HCT116 (cell line): ENCODE results near the gene PCBP3. TPM values are rescaled to one million over a fixed set of nuclear protein-coding genes. Genes with fewer than 3 reads are reported as not detected.

Experiments
- ATAC-seq: fragments of 200-7000 bp; cut with Tn5 transposase; 2 replicates; pipeline ENCODE4 v1.9.1; 2020; ENCODE audit warnings: mild to moderate bottlenecking, moderate library complexity
- BruUV-seq: library from RNA; stranded (reverse); fragments of 400-500 nt; replicated peaks from 2 replicates; lab custom pipeline; 2021; lab: Mats Ljungman, UMichigan
- CTCF ChIA-PET: fragments of 300-600 bp; sonication (Branson Sonifier 250); formaldehyde crosslinking; loops from one replicate; lab custom pipeline; 2021; ENCODE audit warnings: antibody characterized with exemption; lab: Charles Lee
- POLR2A ChIA-PET: fragments of 300-600, 350-600 bp; sonication (Branson Sonifier 250); formaldehyde crosslinking; loops from one replicate; lab custom pipeline; 2021; ENCODE audit warnings: antibody characterized with exemption; lab: Charles Lee
- RAD21 ChIA-PET, 2 experiments: fragments of 300-600 bp; sonication (Branson Sonifier 250); formaldehyde crosslinking; loops; one replicate each; lab custom pipeline; 2023; ENCODE audit warnings: low total read pairs in 2 of 2; ENCODE audit not compliant: uncharacterized antibody in 2 of 2, unreplicated experiment in 2 of 2, low non-redundant PET in 1 of 2; lab: Charles Lee
- DNase-seq: peaks from one replicate; pipeline ENCODE4 v3.0.0-alpha.2; 2010; ENCODE audit warnings: low read depth, low spot score
- H2AFZ ChIP-seq: fragments of 200-600 bp; shearing (Covaris generic), sonication (generic); 2 replicates; pipeline ENCODE4 v1.6.1; 2017; ENCODE audit warnings: low read depth, mixed run types, mixed read lengths, antibody characterized with exemption, low read length; ENCODE audit not compliant: poor library complexity, severe bottlenecking
- H3K27ac ChIP-seq: 2 replicates; pipeline ENCODE4 v1.5.1; 2012; ENCODE audit warnings: low read depth, low read length
- H3K27me3 ChIP-seq: fragments of 200-600 bp; sonication (generic); 2 replicates; pipeline ENCODE4 v1.6.1; 2016; ENCODE audit warnings: mixed run types, low read length, mixed read lengths; ENCODE audit not compliant: insufficient read depth
- H3K36me3 ChIP-seq, 2 experiments: fragments of 200-500 bp in 1 of 2; fragments of 200-600 bp in 1 of 2; sonication (Bioruptor generic) in 1 of 2; sonication (generic) in 1 of 2; 2 replicates each; pipeline versions ENCODE4 v1.5.1 to v1.6.1; 2014 to 2016; ENCODE audit warnings: low read length in 2 of 2, inconsistent platforms in 1 of 2, mixed read lengths in 1 of 2, mixed run types in 1 of 2; ENCODE audit not compliant: insufficient read depth in 2 of 2, control insufficient read depth in 1 of 2
- H3K4me1 ChIP-seq, 2 experiments: fragments of 200-600 bp in 1 of 2; sonication (generic) in 1 of 2; 2 replicates each; pipeline versions ENCODE4 v1.5.1 to v1.6.1; 2012 to 2017; ENCODE audit warnings: low read length in 2 of 2, inconsistent platforms in 1 of 2, mild to moderate bottlenecking in 1 of 2, mixed read lengths in 1 of 2, mixed run types in 1 of 2, moderate library complexity in 1 of 2; ENCODE audit not compliant: insufficient read depth in 2 of 2, control insufficient read depth in 1 of 2
- H3K4me2 ChIP-seq: fragments of 200-600 bp; sonication (generic); 2 replicates; pipeline ENCODE4 v1.6.1; 2017; ENCODE audit warnings: mixed run types, low read length, mixed read lengths
- H3K4me3 ChIP-seq, 2 experiments: fragments of 200-600 bp in 1 of 2; sonication (generic) in 1 of 2; replicated peaks in 1 of 2; 2 replicates each; pipeline ENCODE4 v1.5.1; 2011 to 2016; ENCODE audit warnings: low read length in 2 of 2, control low read depth in 1 of 2, low read depth in 1 of 2, mild to moderate bottlenecking in 1 of 2, mixed read lengths in 1 of 2, mixed run types in 1 of 2
- H3K79me2 ChIP-seq: fragments of 200-600 bp; sonication (generic); 2 replicates; pipeline ENCODE4 v1.6.1; 2017; ENCODE audit warnings: mild to moderate bottlenecking, mixed run types, low read length, moderate library complexity, mixed read lengths; ENCODE audit not compliant: insufficient read depth
- H3K9ac ChIP-seq: fragments of 200-600 bp; sonication (generic); 2 replicates; pipeline ENCODE4 v1.6.1; 2016; ENCODE audit warnings: low read length, mixed read lengths
- H3K9me2 ChIP-seq: fragments of 200-600 bp; sonication (generic), shearing (Covaris generic); 2 replicates; pipeline ENCODE4 v1.6.1; 2017; ENCODE audit warnings: mixed run types, mild to moderate bottlenecking, moderate library complexity; ENCODE audit not compliant: insufficient read depth
- H3K9me3 ChIP-seq, 2 experiments: fragments of 200-500 bp in 1 of 2; fragments of 200-600 bp in 1 of 2; sonication (Bioruptor generic) in 1 of 2; sonication (generic) in 1 of 2; 2 replicates each; pipeline ENCODE4 v1.6.1; 2014 to 2017; ENCODE audit warnings: low read length in 2 of 2, mixed read lengths in 2 of 2, inconsistent platforms in 1 of 2, low read depth in 1 of 2, mild to moderate bottlenecking in 1 of 2, mixed run types in 1 of 2, moderate library complexity in 1 of 2; ENCODE audit not compliant: control insufficient read depth in 1 of 2, insufficient read depth in 1 of 2
- H4K20me1 ChIP-seq: fragments of 200-600 bp; sonication (generic), shearing (Covaris generic); 2 replicates; pipeline ENCODE4 v1.6.1; 2017; ENCODE audit warnings: mixed run types, mild to moderate bottlenecking, moderate library complexity; ENCODE audit not compliant: insufficient read depth
- CEBPB ChIP-seq: IDR thresholded peaks from 2 replicates; pipeline ENCODE4 v1.6.1; 2012; ENCODE audit warnings: low read depth
- EZH2 ChIP-seq: fragments of 200-600 bp; sonication (generic); IDR thresholded peaks from 2 replicates; pipeline ENCODE4 v1.6.1; 2017; ENCODE audit warnings: antibody characterized with exemption, mixed run types
- JUND ChIP-seq: IDR thresholded peaks from 2 replicates; pipeline ENCODE4 v1.6.1; 2012
- POLR2A ChIP-seq: IDR thresholded peaks from 2 replicates; pipeline ENCODE4 v1.7.0; 2011; ENCODE audit warnings: borderline replicate concordance; ENCODE audit not compliant: insufficient read depth, insufficient read length; ENCODE audit errors: extremely low read depth
- POLR2AphosphoS5 ChIP-seq: IDR thresholded peaks from 2 replicates; pipeline ENCODE4 v1.6.1; 2011; ENCODE audit warnings: mild to moderate bottlenecking, low read depth, low read length, moderate library complexity
- RAD21 ChIP-seq: IDR thresholded peaks from 2 replicates; pipeline ENCODE4 v1.6.1; 2012; ENCODE audit warnings: low read depth, mild to moderate bottlenecking
- REST ChIP-seq: IDR thresholded peaks from 2 replicates; pipeline ENCODE4 v1.6.1; 2012; ENCODE audit warnings: low read depth
- SIN3A ChIP-seq: IDR thresholded peaks from 2 replicates; pipeline ENCODE4 v1.6.1; 2012; ENCODE audit warnings: low read depth
- SP1 ChIP-seq: IDR thresholded peaks from 2 replicates; pipeline ENCODE4 v1.6.1; 2012; ENCODE audit warnings: low read depth
- SRF ChIP-seq: IDR thresholded peaks from 2 replicates; pipeline ENCODE4 v1.6.1; 2012; ENCODE audit warnings: low read depth
- YY1 ChIP-seq: IDR thresholded peaks from 2 replicates; pipeline ENCODE4 v1.6.1; 2011; ENCODE audit warnings: low read length, low read depth, moderate library complexity, mild to moderate bottlenecking; ENCODE audit not compliant: insufficient replicate concordance; ENCODE audit errors: extremely low read depth
- ZFX ChIP-seq: fragments of 450-650 bp; IDR thresholded peaks from 2 replicates; pipeline ENCODE4 v1.6.1; 2017
- ZNF274 ChIP-seq: fragments of 200-500 bp; sonication (Bioruptor generic); IDR thresholded peaks from 2 replicates; pipeline ENCODE4 v1.6.1; 2014; ENCODE audit warnings: mild to moderate bottlenecking, low read depth, low read length, inconsistent platforms
- intact Hi-C: fragments of 100-400 bp; cut with micrococcal nuclease; formaldehyde crosslinking; loops from 2 replicates; pipeline ENCODE4 v1.10.0; 2022
- total RNA-seq: library from RNA; stranded (reverse); gene quantifications from one replicate; pipeline ENCODE4 v1.2.1, GENCODE V29; 2021; ENCODE audit not compliant: unreplicated experiment
- TF ChIP-seq, protein P1 (sequence below): IDR thresholded peaks from 2 replicates; pipeline ENCODE4 v1.6.1; 2012
- TF ChIP-seq, protein P2 (sequence below), 3 experiments: fragments of 200-600 bp in 1 of 3; sonication (generic) in 1 of 3; IDR thresholded peaks in 2 of 3; conservative IDR thresholded peaks in 1 of 3; 2 replicates each; pipeline ENCODE4 v1.5.1; 2012 to 2017; ENCODE audit warnings: low read depth in 2 of 3, low read length in 2 of 3, antibody characterized with exemption in 1 of 3, borderline replicate concordance in 1 of 3, control low read depth in 1 of 3, mild to moderate bottlenecking in 1 of 3, mixed read lengths in 1 of 3, mixed run types in 1 of 3, moderate library complexity in 1 of 3; ENCODE audit not compliant: insufficient read depth in 1 of 3

PCBP3 gene
- total RNA-seq, 1 experiment from 2014 or later: 3.1 TPM

DNA sequence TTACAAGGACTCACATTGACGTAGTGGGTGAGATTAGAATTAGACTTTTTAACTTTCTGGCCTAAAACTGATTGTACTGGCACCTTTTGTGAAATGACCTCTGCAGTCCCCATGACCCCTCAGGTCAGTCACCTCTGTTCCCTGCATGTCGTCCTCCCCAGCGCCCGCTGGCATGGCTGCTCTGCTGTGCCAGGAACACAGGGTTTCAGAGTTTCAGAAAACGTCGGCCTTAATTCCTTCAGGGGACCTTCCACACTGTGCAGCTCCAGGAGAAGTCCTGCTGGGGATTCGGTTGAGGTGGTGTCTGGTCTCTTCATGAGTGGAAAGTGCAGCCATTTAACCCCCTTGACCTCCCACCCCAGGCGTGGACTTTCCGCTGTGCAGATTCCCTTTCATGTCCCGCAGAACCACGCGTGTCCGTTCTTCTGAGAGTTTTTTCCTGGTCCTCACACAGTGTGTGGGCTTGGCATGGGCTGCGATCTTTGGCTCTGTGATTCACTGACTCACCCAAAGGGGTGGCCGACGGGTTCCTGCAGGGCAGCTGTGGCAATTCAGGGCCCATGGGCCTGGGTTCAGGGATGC, 179.7 kb downstream of the PCBP3 start:
- RAD21 ChIA-PET: no interaction called here
- no peak for TF ChIP-seq POLR2A
- no peak for TF ChIP-seq CEBPB
- no peak for TF ChIP-seq SIN3A
- TF ChIP-seq SRF: no peak
- TF ChIP-seq JUND: no peak
- TF ChIP-seq EZH2: no peak
- TF ChIP-seq POLR2AphosphoS5: no peak
- TF ChIP-seq, protein P1, sequence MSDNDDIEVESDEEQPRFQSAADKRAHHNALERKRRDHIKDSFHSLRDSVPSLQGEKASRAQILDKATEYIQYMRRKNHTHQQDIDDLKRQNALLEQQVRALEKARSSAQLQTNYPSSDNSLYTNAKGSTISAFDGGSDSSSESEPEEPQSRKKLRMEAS: no peak
- TF ChIP-seq ZFX: no peak
- no peak for TF ChIP-seq YY1

DNA sequence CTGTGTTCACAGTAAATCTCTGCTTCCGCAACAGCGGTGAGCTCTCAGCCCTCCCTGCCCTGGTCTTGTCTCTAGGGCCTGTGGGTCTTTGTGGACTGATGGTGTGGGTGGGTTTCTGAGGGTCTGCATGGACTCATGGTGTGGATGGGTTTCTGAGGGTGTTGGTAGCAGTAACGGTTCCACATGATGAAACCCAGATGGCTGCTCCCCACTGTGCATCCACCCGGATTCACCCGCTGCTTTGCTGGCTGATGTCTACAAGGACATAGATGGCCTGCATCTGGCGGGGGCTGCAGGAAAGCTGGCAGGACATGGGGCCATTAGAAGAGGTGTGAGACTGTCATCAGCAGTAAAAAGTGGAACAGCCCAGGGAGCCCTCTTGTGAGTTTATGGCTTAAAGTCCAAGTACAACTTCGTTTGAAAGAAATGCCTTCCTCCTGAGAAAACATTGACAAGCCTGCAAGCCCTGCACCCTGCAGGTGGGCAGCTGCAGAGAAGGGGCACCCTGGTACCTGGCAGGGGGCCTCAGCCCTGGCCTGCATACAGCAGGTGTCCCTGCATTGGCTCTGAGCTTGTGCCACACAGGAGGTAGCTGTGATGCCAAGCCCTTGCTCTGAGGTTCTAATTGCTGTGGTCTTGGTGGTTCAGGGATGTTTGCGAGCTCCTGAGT, 181.2 kb downstream of the PCBP3 start:
- peaks cover 6 to 10% of the 10 kb centered on the region in 2 experiments; a peak in 2 of 4 replicates for H3K4me1 ChIP-seq
- no peak for ATAC-seq
- CTCF ChIA-PET: interaction anchor here (1.3 kb wide), 1 partner anchor 268 kb away, joined by 3 read pairs; no protein-coding TSS in a partner anchor
- no peaks in the 10 kb centered on the region for H3K36me3 ChIP-seq
- H4K20me1 ChIP-seq: no peaks in the 10 kb centered on the region
- no peak overlapping the region for H3K27ac ChIP-seq
- H3K9ac ChIP-seq: no peak overlapping the region
- POLR2A ChIA-PET: no interaction called here
- RAD21 ChIA-PET: no interaction called here
- H3K4me2 ChIP-seq: no peak overlapping the region
- H3K9me3 ChIP-seq: no peaks in the 10 kb centered on the region
- H3K79me2 ChIP-seq: no peaks in the 10 kb centered on the region
- no peak overlapping the region for H2AFZ ChIP-seq
- intact Hi-C loops: loop anchor here (10.0 kb wide), 1 partner anchor 350 kb away; no protein-coding TSS in a partner anchor
- H3K4me3 ChIP-seq: no peak overlapping the region
- DNase-seq: no peak
- H3K9me2 ChIP-seq: no peaks in the 10 kb centered on the region
- no TSS peak for BruUV-seq
- H3K27me3 ChIP-seq: no peaks in the 10 kb centered on the region; the same call in 1 of the 2 replicates
- TF ChIP-seq, protein P2, sequence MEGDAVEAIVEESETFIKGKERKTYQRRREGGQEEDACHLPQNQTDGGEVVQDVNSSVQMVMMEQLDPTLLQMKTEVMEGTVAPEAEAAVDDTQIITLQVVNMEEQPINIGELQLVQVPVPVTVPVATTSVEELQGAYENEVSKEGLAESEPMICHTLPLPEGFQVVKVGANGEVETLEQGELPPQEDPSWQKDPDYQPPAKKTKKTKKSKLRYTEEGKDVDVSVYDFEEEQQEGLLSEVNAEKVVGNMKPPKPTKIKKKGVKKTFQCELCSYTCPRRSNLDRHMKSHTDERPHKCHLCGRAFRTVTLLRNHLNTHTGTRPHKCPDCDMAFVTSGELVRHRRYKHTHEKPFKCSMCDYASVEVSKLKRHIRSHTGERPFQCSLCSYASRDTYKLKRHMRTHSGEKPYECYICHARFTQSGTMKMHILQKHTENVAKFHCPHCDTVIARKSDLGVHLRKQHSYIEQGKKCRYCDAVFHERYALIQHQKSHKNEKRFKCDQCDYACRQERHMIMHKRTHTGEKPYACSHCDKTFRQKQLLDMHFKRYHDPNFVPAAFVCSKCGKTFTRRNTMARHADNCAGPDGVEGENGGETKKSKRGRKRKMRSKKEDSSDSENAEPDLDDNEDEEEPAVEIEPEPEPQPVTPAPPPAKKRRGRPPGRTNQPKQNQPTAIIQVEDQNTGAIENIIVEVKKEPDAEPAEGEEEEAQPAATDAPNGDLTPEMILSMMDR (IDR thresholded peaks at IDR 0.05 in 2 of 3, conservative IDR thresholded peaks at IDR 0.05 in 1 of 3; ENCODE audit: borderline replicate concordance in 1 of 3, insufficient read depth in 1 of 3, low read depth in 2 of 3, low read length in 2 of 3): no peak
- TF ChIP-seq SIN3A: no peak
- no peak for TF ChIP-seq ZNF274
- no peak for TF ChIP-seq JUND
- no peak for TF ChIP-seq REST
- TF ChIP-seq SP1: no peak
- no peak for TF ChIP-seq RAD21

More for the DNA sequence above, 179.7 kb downstream of the PCBP3 start:
- Histone ChIP-seq H3K79me2 (no peaks in the 10 kb centered on the region), H3K9me2 (no peaks in the 10 kb centered on the region), H3K4me2 (no peak overlapping the region), H3K9me3 (no peaks in the 10 kb centered on the region), H3K9ac (no peak overlapping the region), H2AFZ (no peak overlapping the region), H3K36me3 (no peaks in the 10 kb centered on the region), H3K4me1 (peaks cover 6 to 18% of the 10 kb centered on the region in 2 experiments; a peak in 3 of 4 replicates), H3K27ac (no peak overlapping the region), H3K27me3 (no peaks in the 10 kb centered on the region; the same call in 1 of the 2 replicates), H3K4me3 (no peak overlapping the region), H4K20me1 (no peaks in the 10 kb centered on the region)
- no TSS peak for BruUV-seq
- POLR2A ChIA-PET: no interaction called here
- ATAC-seq (no peak), DNase-seq (no peak)
- CTCF ChIA-PET: no interaction called here
- intact Hi-C loops: loop anchor here (10.0 kb wide), 1 partner anchor 348 kb away; no protein-coding TSS in a partner anchor
